A673 (cell line): Measurements from ENCODE around the gene HTRA2.

Experiments
- EZH2 ChIP-seq: fragments of 200-600 bp; sonication (generic); IDR thresholded peaks from 2 replicates; pipeline ENCODE4 v1.6.1; 2017; ENCODE audit warnings: borderline replicate concordance, low read depth, mild to moderate bottlenecking, mixed read lengths, antibody characterized with exemption, low read length; ENCODE audit not compliant: poor library complexity, severe bottlenecking
- TF ChIP-seq, protein P1 (sequence below): fragments of 300-800, 200-600 bp; sonication (generic); conservative IDR thresholded peaks from 2 replicates; pipeline ENCODE4 v1.5.1; 2017; ENCODE audit warnings: low read depth, mild to moderate bottlenecking, antibody characterized with exemption, low read length, moderate library complexity, mixed read lengths

- TF ChIP-seq, protein P1, sequence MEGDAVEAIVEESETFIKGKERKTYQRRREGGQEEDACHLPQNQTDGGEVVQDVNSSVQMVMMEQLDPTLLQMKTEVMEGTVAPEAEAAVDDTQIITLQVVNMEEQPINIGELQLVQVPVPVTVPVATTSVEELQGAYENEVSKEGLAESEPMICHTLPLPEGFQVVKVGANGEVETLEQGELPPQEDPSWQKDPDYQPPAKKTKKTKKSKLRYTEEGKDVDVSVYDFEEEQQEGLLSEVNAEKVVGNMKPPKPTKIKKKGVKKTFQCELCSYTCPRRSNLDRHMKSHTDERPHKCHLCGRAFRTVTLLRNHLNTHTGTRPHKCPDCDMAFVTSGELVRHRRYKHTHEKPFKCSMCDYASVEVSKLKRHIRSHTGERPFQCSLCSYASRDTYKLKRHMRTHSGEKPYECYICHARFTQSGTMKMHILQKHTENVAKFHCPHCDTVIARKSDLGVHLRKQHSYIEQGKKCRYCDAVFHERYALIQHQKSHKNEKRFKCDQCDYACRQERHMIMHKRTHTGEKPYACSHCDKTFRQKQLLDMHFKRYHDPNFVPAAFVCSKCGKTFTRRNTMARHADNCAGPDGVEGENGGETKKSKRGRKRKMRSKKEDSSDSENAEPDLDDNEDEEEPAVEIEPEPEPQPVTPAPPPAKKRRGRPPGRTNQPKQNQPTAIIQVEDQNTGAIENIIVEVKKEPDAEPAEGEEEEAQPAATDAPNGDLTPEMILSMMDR, result no peak
- TF ChIP-seq EZH2, result no peak
Measured at GRCh38 chr2:74496997-74497776, 32.5 kb upstream of the HTRA2 start.
